Effector CD8-positive, alpha-beta T cell (primary cell): ENCODE data around the gene TCOF1.
A peak's percentile ranks its signal among the peaks of the same experiment; 100 is the strongest.
"Not testable (repeated sequence)": the region's sequence is repeated elsewhere in the genome, so short reads cannot be mapped to it uniquely, and the experiment has no call there.

Experiments used
- DNase-seq: peaks from one replicate; lab custom pipeline; 2025; lab: John Stamatoyannopoulos, UW

The TCOF1 gene

GRCh38 chr5:150402901-150403342 is 45.4 kb downstream of the TCOF1 start:
- DNase-seq, result no peak

- no peak for DNase-seq
Measured at GRCh38 chr5:150404121-150404520, 46.6 kb downstream of the TCOF1 start.

- DNase-seq, result no peak
Measured at GRCh38 chr5:150404535-150404934, 47.0 kb downstream of the TCOF1 start.

GRCh38 chr5:150404941-150405816 is 47.7 kb downstream of the TCOF1 start:
- DNase-seq, result no peak

- DNase-seq, result no peak
Measured at GRCh38 chr5:150406103-150406722, 48.7 kb downstream of the TCOF1 start.

- no peak for DNase-seq
Measured at GRCh38 chr5:150406723-150407095, 49.2 kb downstream of the TCOF1 start.

GRCh38 chr5:150407096-150407720 is 49.7 kb downstream of the TCOF1 start:
- DNase-seq, result no peak

- DNase-seq, result no peak
Measured at GRCh38 chr5:150408231-150408943, 50.9 kb downstream of the TCOF1 start.

GRCh38 chr5:150409638-150410523 is 52.4 kb downstream of the TCOF1 start:
- peak; percentile 27 for DNase-seq

- DNase-seq, result peak; percentile 29
Measured at GRCh38 chr5:150410524-150411244, 53.2 kb downstream of the TCOF1 start.

GRCh38 chr5:150411245-150411979 is 53.9 kb downstream of the TCOF1 start:
- DNase-seq, result peak; percentile 26

- DNase-seq, result peak; percentile 91
Measured at GRCh38 chr5:150412319-150413175, 55.0 kb downstream of the TCOF1 start, which contains the start of gene CD74. Gene CD74 (minus strand): TSS chr5:150412910. CDS start chr5:150412749, 161 bp downstream.

- DNase-seq, result no peak
Measured at GRCh38 chr5:150413176-150413901, 55.8 kb downstream of the TCOF1 start.

GRCh38 chr5:150413902-150414790 is 56.6 kb downstream of the TCOF1 start:
- DNase-seq, result not testable (repeated sequence)

GRCh38 chr5:150419630-150420270 is 62.3 kb downstream of the TCOF1 start:
- DNase-seq, result no peak

GRCh38 chr5:150422075-150422474 is 64.6 kb downstream of the TCOF1 start:
- no peak for DNase-seq
